Measurements from ENCODE around the gene ENO1.

DNA sequence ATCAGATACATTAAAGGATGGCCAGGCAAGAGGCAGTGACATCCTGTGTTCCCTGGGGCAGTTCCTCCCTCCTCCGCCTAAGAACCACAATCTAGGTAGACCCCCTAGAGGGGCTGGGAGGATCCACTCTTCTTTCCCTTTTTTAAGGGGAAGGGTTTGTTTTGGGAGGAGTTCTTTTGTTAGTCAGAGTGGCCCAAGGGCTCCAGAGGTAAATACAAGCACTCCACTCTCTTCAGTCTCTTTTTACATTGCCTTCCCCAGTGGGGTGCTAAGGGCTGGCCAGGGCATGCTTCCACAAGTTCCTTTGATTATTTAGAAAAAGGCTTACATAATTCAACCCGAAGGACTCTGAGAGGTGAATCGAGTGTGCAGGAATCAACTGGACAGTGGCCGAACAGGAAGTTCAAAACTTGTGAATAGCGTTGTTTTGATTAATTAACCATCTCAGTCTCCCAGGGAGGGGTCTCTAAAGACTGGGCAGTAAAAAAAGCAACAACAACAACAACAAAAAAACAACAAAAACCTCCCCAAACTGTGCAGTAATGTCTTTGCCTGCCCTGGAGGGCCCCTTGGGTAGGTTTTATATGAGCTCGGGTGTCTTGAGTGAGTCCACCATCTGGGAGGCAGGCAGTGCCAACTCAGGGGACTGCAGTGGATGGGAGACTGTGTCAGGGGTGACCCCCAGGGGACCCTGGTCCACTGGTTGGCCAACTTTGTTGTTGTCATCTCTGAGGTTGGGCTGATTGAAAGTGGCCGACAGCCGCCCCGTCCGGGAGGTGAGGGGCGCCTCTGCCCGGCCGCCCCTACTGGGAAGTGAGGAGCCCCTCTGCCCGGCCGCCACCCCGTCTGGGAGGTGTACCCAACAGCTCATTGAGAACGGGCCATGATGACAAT, 33.2 kb upstream of the ENO1 start:
- TF ChIP-seq ZBTB33 (IDR thresholded peaks at IDR 0.05; ENCODE audit: extremely low read depth, insufficient replicate concordance, low read length), result no peak
- TF ChIP-seq, protein P1, sequence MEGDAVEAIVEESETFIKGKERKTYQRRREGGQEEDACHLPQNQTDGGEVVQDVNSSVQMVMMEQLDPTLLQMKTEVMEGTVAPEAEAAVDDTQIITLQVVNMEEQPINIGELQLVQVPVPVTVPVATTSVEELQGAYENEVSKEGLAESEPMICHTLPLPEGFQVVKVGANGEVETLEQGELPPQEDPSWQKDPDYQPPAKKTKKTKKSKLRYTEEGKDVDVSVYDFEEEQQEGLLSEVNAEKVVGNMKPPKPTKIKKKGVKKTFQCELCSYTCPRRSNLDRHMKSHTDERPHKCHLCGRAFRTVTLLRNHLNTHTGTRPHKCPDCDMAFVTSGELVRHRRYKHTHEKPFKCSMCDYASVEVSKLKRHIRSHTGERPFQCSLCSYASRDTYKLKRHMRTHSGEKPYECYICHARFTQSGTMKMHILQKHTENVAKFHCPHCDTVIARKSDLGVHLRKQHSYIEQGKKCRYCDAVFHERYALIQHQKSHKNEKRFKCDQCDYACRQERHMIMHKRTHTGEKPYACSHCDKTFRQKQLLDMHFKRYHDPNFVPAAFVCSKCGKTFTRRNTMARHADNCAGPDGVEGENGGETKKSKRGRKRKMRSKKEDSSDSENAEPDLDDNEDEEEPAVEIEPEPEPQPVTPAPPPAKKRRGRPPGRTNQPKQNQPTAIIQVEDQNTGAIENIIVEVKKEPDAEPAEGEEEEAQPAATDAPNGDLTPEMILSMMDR (IDR thresholded peaks at IDR 0.05 in 2 of 3, conservative IDR thresholded peaks at IDR 0.05 in 1 of 3; ENCODE audit: borderline replicate concordance in 1 of 3, insufficient read depth in 1 of 3, low read depth in 2 of 3, low read length in 2 of 3), result no peak
- TF ChIP-seq TCF7L2 (IDR thresholded peaks at IDR 0.05; ENCODE audit: borderline replicate concordance, extremely low read depth, insufficient read depth, insufficient read length), result no peak
- TF ChIP-seq EZH2phosphoT487 (IDR thresholded peaks at IDR 0.05; ENCODE audit: borderline replicate concordance), result no peak
- TF ChIP-seq SRF (IDR thresholded peaks at IDR 0.05; ENCODE audit: low read depth), result no peak
- no peak for TF ChIP-seq REST (IDR thresholded peaks at IDR 0.05; ENCODE audit: low read depth)
- no peak for TF ChIP-seq POLR2A (IDR thresholded peaks at IDR 0.05; ENCODE audit: borderline replicate concordance, extremely low read depth, insufficient read depth, insufficient read length)
- no peak for TF ChIP-seq POLR2AphosphoS5 (IDR thresholded peaks at IDR 0.05; ENCODE audit: low read depth, low read length)
- no peak for TF ChIP-seq EZH2 (IDR thresholded peaks at IDR 0.05)
- no peak for TF ChIP-seq YY1 (IDR thresholded peaks at IDR 0.05; ENCODE audit: extremely low read depth, insufficient replicate concordance, low read depth, low read length)
- no peak for TF ChIP-seq ATF3 (IDR thresholded peaks at IDR 0.05)

Measured in HCT116 (cell line).